GM10847 (cell line): Measurements from ENCODE around the gene TLCD3B.

Source experiments
- POLR2A ChIP-seq: IDR thresholded peaks from 2 replicates; pipeline ENCODE4 v1.6.1; 2011; ENCODE audit not compliant: insufficient read length; ENCODE audit errors: extremely low read depth

The TLCD3B gene

GRCh38 chr16:30040221-30040620 lies 9.2 kb upstream of the TLCD3B start:
- no peak for TF ChIP-seq POLR2A

- TF ChIP-seq POLR2A = no peak
Observed at GRCh38 chr16:30033270-30033669, 2.2 kb upstream of the TLCD3B start.

- no peak for TF ChIP-seq POLR2A
Observed at GRCh38 chr16:30032083-30032819, 1.2 kb upstream of the TLCD3B start.

- TF ChIP-seq POLR2A = no peak
Observed at GRCh38 chr16:30031477-30031918, 427 bp upstream of the TLCD3B start.

- TF ChIP-seq POLR2A = no peak
Observed at GRCh38 chr16:30030011-30030685, 923 bp downstream of the TLCD3B start.

GRCh38 chr16:30028438-30029076 lies 2.5 kb downstream of the TLCD3B start:
- no peak for TF ChIP-seq POLR2A

- no peak for TF ChIP-seq POLR2A
Observed at GRCh38 chr16:30027588-30028437, 3.3 kb downstream of the TLCD3B start.

- TF ChIP-seq POLR2A = no peak
Observed at GRCh38 chr16:30026449-30026848, 4.6 kb downstream of the TLCD3B start.

GRCh38 chr16:30025574-30025973 lies 5.5 kb downstream of the TLCD3B start:
- TF ChIP-seq POLR2A = no peak

GRCh38 chr16:30025156-30025555 lies 5.9 kb downstream of the TLCD3B start:
- TF ChIP-seq POLR2A = no peak

- TF ChIP-seq POLR2A = no peak
Observed at GRCh38 chr16:30024451-30024850, 6.6 kb downstream of the TLCD3B start.

GRCh38 chr16:30023586-30023985 lies 7.5 kb downstream of the TLCD3B start:
- no peak for TF ChIP-seq POLR2A

- TF ChIP-seq POLR2A = no peak
Observed at GRCh38 chr16:30022887-30023286, 8.2 kb downstream of the TLCD3B start, which contains the start of gene C16orf92. Gene C16orf92 (plus strand): TSS chr16:30023198. CDS start chr16:30023341, 143 bp downstream.

GRCh38 chr16:30018731-30019158 lies 12.3 kb downstream of the TLCD3B start:
- no peak for TF ChIP-seq POLR2A

GRCh38 chr16:30017277-30017656 lies 13.8 kb downstream of the TLCD3B start:
- no peak for TF ChIP-seq POLR2A

- no peak for TF ChIP-seq POLR2A
Observed at GRCh38 chr16:30016555-30017276, 14.4 kb downstream of the TLCD3B start.
